BE2C (cell line): Measurements from ENCODE around the gene TNFRSF12A.

ENCODE experiments used
- DNase-seq: peaks from one replicate; pipeline ENCODE4 v3.0.0-alpha.2; 2020
- H3K27me3 ChIP-seq: fragments of 250-450 bp; sonication (Bioruptor Pico); 2 replicates; pipeline ENCODE4 v1.5.1; 2020; ENCODE audit warnings: mild to moderate bottlenecking
- H3K36me3 ChIP-seq: fragments of 250-450 bp; sonication (Bioruptor Pico); 2 replicates; pipeline ENCODE4 v1.5.1; 2020; ENCODE audit warnings: mild to moderate bottlenecking
- H3K4me1 ChIP-seq: fragments of 250-450 bp; sonication (Bioruptor Pico); 2 replicates; pipeline ENCODE4 v1.5.1; 2020
- H3K4me3 ChIP-seq: 2 replicates; pipeline ENCODE4 v1.5.1; 2011; ENCODE audit warnings: low read depth, low read length
- H3K9me3 ChIP-seq: fragments of 250-450 bp; sonication (Bioruptor Pico); 2 replicates; pipeline ENCODE4 v1.5.1; 2020
- TF ChIP-seq, protein P1 (sequence below): IDR thresholded peaks from 2 replicates; pipeline ENCODE4 v1.5.1; 2012; ENCODE audit warnings: mild to moderate bottlenecking, low read depth, low read length

The TNFRSF12A gene

DNA sequence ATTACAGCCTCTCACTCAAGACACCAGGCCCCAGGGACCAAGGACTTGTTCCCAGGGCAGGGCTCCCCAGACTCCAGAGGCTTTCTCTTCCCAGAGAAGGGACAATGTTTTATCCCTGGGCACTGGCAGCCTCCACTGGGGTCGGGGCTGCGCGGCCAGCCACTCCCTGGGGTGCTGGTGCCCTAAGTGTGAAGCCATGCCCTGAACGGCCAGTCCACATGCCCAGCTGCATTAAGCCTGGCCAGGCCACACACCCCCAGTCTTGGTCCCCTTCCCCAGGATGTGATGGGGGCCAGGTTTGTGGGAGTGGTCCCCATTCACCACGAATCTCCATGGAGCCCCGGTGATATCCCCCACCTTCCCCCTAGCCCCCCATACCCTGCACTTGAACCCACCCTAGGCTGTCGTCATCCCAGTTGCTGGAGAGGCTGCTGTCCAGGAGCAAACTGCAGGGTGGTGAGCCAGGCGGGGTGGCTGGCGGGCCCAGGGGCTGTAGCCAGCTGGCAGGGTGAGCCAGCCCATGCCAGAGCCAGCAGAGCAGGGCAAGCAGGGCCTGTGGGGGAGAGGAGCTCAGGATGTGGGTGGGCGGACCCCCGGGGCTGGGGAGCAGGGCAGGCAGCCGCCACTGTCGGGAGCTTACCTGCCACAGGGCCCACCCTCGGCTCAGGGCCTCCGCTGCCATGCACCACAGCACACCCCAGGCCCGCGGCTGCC is 46.4 kb upstream of the TNFRSF12A start:
- DNase-seq: no peak
- no peak overlapping the region for H3K4me3 ChIP-seq
- H3K4me1 ChIP-seq: peaks cover 23% of the 10 kb centered on the region
- H3K9me3 ChIP-seq: no peaks in the 10 kb centered on the region
- TF ChIP-seq, protein P1, sequence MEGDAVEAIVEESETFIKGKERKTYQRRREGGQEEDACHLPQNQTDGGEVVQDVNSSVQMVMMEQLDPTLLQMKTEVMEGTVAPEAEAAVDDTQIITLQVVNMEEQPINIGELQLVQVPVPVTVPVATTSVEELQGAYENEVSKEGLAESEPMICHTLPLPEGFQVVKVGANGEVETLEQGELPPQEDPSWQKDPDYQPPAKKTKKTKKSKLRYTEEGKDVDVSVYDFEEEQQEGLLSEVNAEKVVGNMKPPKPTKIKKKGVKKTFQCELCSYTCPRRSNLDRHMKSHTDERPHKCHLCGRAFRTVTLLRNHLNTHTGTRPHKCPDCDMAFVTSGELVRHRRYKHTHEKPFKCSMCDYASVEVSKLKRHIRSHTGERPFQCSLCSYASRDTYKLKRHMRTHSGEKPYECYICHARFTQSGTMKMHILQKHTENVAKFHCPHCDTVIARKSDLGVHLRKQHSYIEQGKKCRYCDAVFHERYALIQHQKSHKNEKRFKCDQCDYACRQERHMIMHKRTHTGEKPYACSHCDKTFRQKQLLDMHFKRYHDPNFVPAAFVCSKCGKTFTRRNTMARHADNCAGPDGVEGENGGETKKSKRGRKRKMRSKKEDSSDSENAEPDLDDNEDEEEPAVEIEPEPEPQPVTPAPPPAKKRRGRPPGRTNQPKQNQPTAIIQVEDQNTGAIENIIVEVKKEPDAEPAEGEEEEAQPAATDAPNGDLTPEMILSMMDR: no peak
- no peaks in the 10 kb centered on the region for H3K27me3 ChIP-seq
- H3K36me3 ChIP-seq: peaks cover 72% of the 10 kb centered on the region

DNA sequence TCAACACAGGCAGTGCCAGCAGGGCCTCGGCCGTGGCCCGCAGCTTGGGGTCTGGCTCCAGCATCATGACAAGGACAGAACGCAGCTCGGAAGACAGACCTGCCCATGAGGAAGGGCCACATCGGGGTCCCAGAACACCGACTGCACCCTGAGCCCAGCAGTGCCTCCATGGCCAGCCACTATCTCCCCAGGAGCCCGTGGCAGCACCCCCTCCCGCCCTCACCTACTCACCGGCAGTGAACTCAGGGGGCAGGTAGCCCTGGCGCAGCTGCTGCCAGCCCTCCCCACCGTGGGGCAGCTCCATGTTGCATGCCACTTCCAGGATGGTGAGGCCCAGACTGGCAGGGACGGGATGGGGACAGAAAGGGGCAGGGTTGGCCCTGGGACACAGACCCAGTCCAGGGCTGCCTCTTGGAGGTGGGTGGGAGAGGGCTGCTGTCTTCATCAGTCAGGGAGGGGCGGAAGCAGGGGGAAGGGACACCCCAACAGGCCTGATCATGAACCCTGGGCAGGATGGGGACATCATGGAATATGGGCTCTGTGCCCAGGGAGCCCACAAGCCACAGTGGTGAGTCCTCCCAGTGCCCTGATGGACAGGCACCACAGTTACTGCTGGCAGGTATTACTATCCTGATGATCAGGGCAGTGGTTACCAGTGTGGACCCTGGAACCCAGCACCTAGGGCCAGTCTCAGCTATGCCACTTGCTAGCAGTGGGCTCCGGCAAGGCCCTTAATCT is 45.7 kb upstream of the TNFRSF12A start:
- Histone ChIP-seq H3K36me3 (peaks cover 75% of the 10 kb centered on the region), H3K27me3 (no peaks in the 10 kb centered on the region), H3K4me1 (peaks cover 23% of the 10 kb centered on the region), H3K4me3 (no peak overlapping the region), H3K9me3 (no peaks in the 10 kb centered on the region)
- DNase-seq: no peak
- TF ChIP-seq, protein P1: no peak

DNA sequence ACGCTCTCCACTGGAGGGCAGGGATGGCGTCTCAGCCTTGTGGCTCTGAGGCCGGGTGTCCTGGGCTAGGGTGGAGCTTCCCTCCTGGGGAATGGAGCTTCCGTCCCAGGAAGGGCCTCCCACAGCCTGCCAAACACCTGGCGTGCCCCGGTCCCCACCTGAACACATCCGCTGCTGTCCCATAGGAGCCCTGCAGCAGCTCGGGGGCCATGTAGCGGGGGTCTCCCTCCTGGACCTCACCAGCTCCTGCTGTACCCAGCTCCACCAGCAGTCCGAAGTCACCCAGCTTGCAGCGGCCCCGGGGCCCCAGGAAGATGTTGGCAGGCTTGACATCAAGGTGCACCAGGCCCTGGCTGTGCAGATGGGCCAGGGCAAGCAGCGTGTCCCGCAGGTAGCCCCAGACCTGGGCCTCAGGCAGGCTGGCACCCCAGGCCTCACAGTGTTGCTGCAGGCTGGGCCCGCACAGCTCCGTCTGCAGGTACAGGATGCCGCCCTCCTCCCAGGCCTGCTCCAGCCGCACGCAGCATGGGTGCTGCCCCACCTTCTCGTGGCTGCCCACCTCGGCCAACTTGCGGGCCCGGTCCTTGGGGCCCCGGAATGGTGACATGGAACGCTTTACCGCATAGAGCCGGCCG is 44.9 kb upstream of the TNFRSF12A start:
- peaks cover 23% of the 10 kb centered on the region for H3K4me1 ChIP-seq
- H3K27me3 ChIP-seq: no peaks in the 10 kb centered on the region
- H3K36me3 ChIP-seq: peaks cover 75% of the 10 kb centered on the region
- H3K4me3 ChIP-seq: no peak overlapping the region
- TF ChIP-seq, protein P1: no peak
- no peak for DNase-seq
- H3K9me3 ChIP-seq: no peaks in the 10 kb centered on the region

DNA sequence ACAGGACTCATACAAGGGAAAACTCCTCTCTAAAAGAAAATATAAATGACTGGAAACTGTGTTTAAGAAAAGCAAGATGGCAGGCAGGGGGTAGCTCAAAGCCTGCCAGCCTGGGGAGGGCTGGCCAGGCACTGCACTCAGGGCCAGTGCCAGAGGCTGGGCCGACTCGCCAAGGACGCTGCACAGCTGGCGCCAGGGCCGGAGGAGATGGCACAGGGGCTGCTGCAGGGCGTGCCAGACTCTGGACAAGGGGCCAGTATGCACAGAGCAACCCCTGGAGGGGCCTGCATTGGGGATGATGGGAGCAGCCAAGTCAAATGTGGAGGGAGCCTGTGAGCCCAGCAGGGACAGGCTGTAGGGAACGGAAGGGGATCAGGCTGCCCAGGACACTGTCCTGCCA is 44.0 kb upstream of the TNFRSF12A start:
- Histone ChIP-seq H3K4me1 (peaks cover 17% of the 10 kb centered on the region), H3K4me3 (no peak overlapping the region), H3K27me3 (no peaks in the 10 kb centered on the region), H3K9me3 (no peaks in the 10 kb centered on the region), H3K36me3 (peaks cover 70% of the 10 kb centered on the region)
- DNase-seq: no peak
- TF ChIP-seq, protein P1: no peak

DNA sequence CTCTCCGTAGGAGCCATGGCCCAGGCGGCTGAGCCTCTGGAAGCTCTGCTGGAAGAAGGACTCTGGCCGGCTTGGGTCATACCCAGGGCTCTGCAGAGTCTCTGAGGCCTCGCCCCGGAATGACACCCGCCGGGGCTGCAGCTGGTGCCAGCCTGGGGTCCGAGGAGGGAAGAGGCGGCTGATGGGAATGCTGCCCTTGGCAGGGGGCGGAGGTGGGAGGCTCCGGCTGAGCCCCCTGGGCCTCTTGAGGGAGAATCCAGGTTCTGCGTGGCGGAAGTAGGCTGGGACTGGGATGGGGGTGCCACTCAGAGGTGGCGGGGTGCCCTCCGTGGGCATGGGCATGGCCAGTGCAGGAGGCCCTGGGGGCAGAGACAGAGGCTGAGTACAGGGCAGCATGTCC is 43.5 kb upstream of the TNFRSF12A start:
- Histone ChIP-seq H3K4me3 (no peak overlapping the region), H3K36me3 (peaks cover 66% of the 10 kb centered on the region), H3K4me1 (peaks cover 19% of the 10 kb centered on the region), H3K9me3 (no peaks in the 10 kb centered on the region), H3K27me3 (no peaks in the 10 kb centered on the region)
- TF ChIP-seq, protein P1: no peak
- no peak for DNase-seq
